SKM-1 (cell line): ENCODE data around the gene HADHA.
A peak's percentile ranks its signal among the peaks of the same experiment; 100 is the strongest.

Source experiments
- DNase-seq: peaks from one replicate; lab custom pipeline; 2025; ENCODE audit not compliant: unreplicated experiment; lab: John Stamatoyannopoulos, UW

HADHA gene

DNA sequence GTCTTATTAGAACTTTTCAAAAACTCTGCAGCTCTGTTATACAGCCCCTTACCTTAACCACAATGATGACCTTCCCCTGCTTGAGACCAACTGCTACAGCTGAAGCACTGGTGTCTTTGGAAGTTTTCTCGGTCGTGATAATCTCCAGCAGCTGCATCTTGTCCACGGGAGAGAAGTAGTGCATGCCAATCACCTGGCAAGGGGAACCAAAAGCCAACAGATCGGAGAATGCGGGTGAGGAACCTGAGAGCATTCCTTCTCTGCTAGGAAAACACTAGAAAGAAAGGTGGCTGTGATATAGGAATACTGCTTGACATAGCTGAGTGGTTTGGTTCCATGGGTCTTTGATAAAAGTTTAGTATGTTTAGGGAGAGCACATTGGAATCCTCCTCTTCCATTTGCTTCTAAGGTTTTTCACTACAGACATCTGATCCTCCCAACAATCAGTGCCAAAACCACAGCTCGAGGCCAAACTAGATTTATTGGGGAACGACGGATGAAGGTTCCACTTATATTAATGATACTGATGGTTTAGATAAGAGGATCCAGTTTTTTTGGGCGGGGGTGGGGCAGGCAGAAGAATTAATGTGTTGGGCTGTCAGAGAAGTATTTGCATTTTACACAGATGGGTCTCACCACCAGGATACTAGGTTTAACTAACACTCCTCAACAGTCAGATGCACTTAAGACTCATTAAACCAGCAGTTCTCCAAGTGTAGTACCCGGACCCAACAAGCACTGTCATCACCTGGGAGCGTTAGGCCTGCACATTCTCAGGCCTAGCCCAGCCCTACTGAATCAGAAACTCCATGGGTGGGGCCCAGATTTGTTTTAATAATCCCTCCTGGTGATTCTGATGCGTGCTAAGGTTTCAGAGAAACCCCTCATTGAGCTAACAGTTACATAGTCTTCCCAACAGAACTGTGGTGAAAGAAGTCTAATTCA is 49.1 kb downstream of the HADHA start:
- DNase-seq: no peak

DNA sequence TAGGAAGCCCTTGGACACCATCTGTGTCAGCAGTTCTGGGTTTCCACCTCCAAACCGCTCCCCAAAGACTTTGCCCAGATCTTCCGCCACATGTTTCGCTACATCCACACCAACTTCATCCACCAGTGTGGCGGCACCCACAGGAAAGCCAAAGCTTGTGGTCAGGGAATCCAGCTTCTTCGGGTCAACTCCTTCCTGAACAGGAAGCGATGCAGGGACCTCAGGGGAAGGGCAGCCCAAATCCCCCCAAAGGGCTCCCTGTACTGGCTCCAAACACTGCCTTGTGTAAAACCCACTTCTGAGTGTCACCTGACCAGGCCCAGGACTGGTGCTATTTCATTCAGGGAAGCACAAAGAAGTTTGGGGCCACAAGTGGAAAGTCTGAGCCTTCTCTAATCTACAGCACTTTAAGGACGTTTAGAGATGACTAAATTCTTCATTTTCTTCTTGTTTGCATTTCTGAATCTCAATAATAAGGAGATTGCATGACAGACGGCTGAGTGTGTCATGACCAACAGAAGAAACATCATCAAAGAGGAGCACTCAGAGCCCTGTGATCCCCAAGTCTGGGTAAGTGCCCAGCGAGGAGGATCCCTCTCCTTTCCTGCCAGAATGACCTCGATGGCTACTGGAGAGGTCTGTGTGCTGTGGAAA is 50.7 kb downstream of the HADHA start:
- no peak for DNase-seq

DNA sequence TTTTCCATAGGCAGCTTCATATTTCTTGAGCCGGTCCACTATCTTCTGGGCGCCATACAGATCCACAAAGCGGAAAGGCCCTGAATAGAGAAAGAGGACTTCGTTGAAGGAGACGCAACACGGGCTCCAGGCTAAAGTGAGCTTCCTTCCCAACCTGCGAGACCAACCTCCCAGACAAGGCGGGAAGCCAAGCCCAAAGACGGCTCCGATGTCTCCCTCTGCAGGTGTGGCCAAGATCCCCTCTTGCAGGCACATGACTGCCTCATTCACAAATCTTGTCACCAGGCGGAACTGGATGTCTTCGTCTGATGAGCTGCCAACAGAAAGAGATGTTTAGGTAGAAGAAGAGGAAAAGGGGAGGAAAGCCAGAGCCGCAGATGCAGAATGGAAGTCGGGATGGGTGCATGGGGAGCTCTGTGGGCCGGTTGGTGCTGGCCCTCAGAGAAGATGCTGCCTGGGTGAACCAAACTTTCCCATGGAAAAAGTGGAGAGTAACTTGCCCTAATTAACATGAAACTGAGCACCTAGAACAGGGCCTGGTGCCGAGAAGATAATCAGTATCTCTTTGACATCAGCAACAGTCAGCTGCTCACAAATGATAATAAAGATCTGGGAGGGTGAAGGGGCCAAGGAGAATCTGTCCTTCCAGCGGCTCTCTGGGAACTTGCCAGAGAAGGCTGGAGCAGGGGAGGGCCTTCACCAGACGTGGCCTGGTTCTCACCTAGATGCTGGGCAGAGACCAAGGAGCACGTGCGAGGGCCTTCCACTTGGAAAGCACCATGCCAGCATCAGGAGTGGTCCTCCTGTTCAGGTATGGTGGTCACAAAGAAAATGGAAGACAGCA is 52.9 kb downstream of the HADHA start:
- no peak for DNase-seq

DNA sequence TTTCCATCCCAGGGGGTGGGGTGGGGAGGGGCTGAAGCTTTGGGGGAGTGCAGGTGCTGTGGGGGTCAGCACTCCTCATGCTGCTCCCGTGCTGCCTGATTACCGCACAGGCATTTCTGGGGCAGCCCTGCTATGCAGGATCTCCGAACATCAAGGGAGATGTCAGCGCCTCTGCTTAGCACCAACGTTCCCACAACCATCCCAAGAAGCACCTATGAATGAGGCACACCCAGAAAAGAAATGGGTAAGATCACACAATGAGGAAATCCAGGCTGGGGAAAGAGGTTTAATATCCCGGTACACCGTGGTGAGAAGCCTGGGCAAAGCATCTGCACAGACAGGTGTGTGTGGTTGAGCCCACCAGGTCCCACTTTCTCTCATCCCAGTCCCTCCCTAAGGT is 54.1 kb downstream of the HADHA start:
- no peak for DNase-seq

DNA sequence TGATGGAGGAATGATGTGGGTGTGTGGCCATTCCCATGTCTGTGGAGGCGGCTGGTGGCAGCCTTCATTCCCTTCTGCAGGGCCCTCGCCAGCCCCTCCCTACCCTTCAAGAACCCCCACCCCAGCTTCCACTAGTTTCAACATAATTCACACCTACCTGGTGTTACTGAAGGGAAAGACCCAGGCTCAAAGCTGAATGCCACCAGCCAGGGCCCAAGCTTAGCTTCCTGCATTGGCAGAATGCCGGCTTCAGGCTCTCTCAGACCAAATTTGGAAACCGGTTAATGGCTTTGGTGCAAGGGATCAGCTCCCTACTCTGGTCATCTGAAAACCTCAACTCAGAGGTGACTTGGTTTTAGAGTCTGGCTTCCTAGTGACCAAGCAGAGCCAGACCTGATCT is 54.7 kb downstream of the HADHA start:
- no peak for DNase-seq

DNA sequence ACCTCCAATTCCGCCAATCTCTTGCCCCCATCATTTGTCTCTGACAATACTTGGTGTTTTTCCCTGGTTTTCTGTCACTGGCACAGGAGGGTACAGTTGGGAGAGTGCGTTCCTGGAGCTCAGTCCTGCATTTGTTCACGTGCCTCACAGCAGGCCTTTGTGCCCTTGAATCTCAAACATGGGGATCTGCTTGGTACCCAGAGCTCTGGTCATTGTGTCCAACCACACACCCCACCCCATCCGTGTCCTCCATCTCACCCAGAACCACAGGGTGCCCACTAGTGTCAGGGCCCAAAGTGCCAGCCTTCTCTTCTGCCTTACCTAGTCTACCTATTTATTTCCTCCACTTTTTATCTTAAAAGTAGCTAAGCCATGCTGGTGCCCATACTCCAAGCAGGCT is 55.3 kb downstream of the HADHA start:
- no peak for DNase-seq

- DNase-seq: no peak
These were observed 56.8 kb downstream of the HADHA start for GRCh38 chr2:26187537-26188104.

- DNase-seq: no peak
These were observed 57.3 kb downstream of the HADHA start for GRCh38 chr2:26187114-26187513.

- no peak for DNase-seq
These were observed 58.3 kb downstream of the HADHA start for GRCh38 chr2:26185954-26186770.

- DNase-seq: no peak
These were observed 59.0 kb downstream of the HADHA start for GRCh38 chr2:26185304-26185928.

DNA sequence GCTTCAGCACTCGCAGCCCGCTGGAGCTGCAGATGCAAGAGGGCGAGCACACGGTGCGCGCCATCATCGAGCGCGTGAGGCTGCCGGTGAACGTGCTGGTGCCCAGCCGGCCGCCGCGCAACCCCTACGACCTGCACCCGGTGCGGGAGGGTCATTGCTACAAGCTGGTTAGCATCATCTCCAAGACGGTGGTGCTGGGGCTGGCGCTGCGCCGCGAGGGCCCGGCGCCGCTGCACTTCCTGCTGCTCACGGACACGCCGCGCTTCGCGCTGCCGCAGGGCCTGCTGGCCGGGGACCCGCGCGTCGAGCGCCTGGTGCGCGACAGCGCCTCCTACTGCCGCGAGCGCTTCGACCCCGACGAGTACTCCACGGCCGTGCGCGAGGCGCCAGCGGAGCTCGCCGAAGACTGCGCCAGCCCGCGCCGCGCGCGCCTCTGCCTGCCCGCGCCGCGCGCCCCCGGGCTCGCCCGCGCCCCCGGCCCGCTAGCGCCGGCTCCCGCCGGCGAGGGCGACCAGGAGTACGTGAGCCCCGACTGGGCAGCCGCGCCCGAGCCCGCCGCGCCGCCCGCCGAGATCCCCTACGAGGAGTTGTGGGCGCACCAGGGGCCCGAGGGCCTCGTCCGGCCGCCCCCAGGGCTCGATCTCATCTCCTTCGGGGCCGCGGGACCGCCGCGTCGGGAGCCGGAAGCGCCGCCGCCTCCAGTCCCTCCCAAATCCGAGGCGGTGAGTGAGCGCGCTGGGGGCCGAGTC is 59.7 kb downstream of the HADHA start:
- DNase-seq: peak; percentile 74

DNA sequence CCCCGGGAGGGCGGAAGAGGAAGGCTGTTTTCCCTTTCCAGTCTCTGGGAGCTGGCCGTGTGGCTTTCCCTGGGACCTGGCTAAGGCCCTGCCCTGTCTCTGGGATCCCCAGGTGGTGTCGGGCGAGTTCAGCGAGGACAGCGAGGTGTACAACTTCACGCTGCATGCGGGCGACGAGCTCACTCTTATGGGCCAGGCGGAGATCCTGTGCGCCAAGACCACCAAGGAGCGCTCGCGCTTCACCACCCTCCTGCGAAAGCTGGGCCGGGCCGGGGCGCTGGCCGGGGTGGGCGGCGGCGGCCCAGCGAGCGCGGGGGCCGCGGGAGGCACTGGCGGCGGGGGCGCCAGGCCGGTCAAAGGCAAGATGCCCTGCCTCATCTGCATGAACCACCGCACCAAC is 60.3 kb downstream of the HADHA start:
- DNase-seq: no peak

DNA sequence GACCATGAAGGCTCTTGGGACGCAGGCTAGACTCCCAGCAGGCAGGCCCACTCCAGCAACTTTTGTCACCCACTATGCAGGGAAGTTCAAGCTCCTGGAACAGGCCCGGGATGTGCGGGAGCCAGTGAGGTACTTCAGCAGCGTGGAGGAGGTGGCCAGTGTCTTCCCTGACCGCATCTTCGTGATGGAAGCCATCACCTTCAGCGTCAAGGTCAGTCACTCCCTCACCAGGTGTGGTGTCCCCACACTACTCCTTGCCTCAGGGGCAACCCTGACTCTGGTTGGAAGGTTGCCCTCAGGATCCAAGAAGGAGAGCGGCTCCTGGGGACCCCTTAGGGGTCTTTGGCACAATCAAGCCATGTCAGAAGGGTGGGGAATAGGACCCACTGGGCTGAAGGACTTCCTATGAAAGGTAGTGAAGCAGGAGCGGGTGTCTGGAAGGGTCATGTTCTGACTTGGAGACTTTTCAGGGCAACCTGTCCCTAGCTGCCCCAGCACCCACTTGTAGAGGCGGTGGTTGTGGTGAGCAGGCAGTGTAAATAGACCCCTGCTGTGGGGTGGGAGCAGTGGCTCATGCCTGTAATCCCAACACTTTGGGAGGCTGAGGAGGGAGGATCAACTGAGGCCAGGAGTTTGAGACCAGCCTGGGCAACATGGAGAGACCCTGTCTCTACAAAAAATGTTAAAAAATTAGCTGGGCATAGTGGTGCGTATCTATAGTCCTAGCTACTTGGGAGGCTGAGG is 61.4 kb downstream of the HADHA start:
- DNase-seq: no peak

DNA sequence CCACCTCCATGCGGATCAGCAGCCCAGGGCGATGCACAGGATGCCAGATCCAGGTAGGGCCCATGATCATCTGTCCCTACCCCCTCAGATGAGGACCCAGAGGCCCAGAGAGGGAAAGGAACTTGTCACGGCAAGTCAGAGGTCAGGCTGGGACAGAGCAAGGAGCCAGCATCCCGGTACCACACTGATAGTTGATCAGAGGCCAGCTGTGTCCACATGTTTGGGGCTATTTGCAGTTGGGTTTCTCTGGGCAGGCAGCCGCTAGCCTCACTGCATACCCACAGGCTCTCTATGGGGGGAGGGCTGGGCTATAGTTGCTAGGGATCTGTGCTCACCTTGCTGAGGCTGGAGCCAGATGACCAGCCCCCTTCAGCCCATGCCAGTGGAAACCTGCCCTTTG is 62.0 kb downstream of the HADHA start:
- DNase-seq: no peak

DNA sequence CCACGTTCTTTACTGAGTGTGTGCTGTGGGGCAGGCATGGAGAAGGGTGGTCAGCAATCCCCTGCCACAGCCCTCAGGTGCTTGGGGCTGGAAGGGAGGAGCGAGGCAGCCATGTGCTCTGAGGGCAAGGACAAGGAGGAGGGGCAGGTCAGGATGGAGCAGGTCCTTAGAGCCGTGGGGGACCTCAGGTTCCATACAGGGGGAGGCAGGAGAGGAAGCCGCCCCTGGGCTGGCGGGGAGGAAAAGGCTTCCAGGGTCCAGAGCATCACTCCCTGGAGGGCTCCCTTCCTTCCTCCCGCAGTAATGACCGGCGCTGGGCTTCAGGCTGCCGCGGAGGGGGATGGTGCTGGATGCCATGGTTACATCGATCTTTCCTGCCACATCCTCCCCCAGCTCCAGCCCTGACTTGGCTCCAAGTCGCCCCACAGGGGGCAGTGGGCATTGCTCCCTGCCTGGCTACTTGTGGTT is 65.0 kb downstream of the HADHA start:
- no peak for DNase-seq

DNA sequence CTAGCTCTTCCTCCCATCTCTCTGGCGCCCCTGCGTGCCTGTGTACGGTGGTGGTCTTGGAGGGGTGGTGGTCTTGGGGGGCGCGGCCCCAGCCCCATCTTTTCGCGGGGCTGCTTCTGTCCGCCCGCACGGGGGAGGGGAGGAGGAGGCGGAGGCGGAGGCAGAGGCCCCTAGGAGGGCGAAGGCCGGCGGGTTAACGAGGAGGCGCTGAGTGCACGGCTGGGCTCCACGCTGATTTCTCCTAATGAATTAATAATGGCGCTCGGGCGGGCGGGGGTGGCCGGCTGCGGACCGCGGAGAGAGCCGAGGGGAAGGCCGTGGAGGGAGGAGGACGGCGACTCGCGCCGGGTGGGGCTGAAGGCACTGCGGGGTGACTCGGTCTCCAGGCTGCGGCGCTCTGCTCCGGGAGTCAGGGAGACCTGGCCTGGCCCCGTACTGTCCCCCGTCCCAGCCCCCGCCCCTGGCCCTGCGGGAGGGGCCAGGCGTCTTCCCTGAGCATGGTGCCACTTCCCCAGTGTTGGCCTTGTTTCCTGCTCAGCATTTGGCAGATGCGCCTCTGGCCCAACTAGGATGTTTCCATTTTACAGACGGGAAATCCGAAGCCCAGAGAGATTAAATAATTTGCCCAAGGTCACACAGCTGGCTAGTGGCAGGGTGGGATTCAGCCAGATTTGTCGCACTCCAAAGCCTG is 65.5 kb downstream of the HADHA start:
- peak; percentile 22 for DNase-seq

GRCh38 chr2:26178246-26178645 is 66.2 kb downstream of the HADHA start:
- DNase-seq: no peak

DNA sequence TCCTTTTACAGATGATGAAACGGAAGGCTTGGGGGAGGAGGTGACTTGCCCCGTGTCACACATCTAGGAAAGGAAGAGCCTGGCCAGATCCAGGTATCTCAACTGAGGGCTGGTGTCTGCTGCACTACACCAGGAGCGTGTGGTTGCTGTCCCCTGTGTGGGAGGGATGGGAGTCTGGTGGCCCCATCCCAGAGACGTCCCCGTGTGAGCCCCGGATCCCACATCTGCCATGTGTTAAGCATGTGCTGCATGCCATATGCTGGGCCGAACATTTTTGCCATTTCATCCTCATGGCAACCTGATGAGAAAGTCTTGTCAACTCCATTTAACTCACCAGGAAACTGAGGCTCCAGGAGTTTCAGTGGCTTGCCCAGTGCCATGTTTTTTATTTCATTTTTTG is 67.3 kb downstream of the HADHA start:
- no peak for DNase-seq
